ENCODE measurements around the gene SGMS2. TPM values are rescaled to one million over a fixed set of nuclear protein-coding genes. Genes with fewer than 3 reads are reported as not detected.

Gene SGMS2
- total and polyA plus RNA-seq, 10 of the 15 experiments (the other 5 are each of a cell fraction or from before 2014, with no cell fraction given), result under 0.01 to 3.2 (median 0.17) TPM; not detected in 4

DNA sequence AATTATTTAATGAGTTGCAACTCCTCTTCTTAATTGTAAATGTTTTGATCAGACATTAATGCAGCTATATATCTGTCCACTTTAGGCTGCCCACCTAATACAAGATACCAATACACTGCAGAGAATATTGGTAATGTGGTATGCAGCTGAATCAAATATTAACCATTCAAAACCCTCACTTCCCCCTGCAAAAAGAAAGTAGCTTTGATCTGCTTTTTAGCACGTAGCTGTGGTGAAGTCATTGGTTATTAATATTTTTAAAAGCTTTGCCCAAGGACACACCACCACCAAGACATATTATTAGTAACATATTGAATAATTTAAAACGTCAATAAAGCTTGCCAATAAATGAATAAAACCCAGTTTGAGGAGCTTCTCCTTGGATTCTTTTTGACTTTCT, 78.0 kb downstream of the SGMS2 start:
- ChIA-PET POLR2A (interaction anchor here (0.8 to 0.9 kb wide), 2 partner anchors 9 to 91 kb away, joined by 3 read pairs; no protein-coding TSS in a partner anchor), RAD21 (ENCODE audit: unreplicated experiment) (no interaction called here), CTCF (interaction anchor here (0.7 to 2.2 kb wide), 5 partner anchors 10 to 144 kb away, joined by 3 to 9 read pairs (median 5); no protein-coding TSS in a partner anchor), SMC1A (ENCODE audit: uncharacterized antibody, unreplicated experiment) (interaction anchor here (0.9 to 1.3 kb wide), 5 partner anchors 9 to 149 kb away, joined by 3 to 8 read pairs (median 4); no protein-coding TSS in a partner anchor)
- in situ Hi-C loops (cut with MboI) (no loop called here), intact Hi-C loops (cut with micrococcal nuclease; ENCODE audit: unreplicated experiment) (no loop called here)
- H3K79me2 ChIP-seq (ENCODE audit: control insufficient read depth, insufficient read depth, low read length), result no peaks in the 10 kb centered on the region
- WGBS (ENCODE audit: insufficient coverage, insufficient replicate concordance, low lambda C conversion rate, missing lambda C conversion rate), result 0% methylated on average over 2 of the region's 2 CpGs
- DNase-seq (ENCODE audit: low read depth, low spot score) (peak; percentile 20), FAIRE-seq (no peak), ATAC-seq (peak; percentile 62)
- H3K4me2 ChIP-seq (ENCODE audit: control insufficient read depth, insufficient read depth), result no peak overlapping the region
- H3K4me3 ChIP-seq, result no peak overlapping the region
- H4K20me1 ChIP-seq (ENCODE audit: control insufficient read depth, insufficient read depth), result no peaks in the 10 kb centered on the region
- peaks cover 2% of the 10 kb centered on the region; the same call in 2 of the 3 replicates for H3K9me3 ChIP-seq (replicated peaks; ENCODE audit: control insufficient read depth, insufficient read depth, low read length)
- no TSS peak for BruUV-seq (replicated peaks)
- H3K4me1 ChIP-seq (ENCODE audit: control insufficient read depth, insufficient read depth, low read length), result no peaks in the 10 kb centered on the region
- H3K27ac ChIP-seq (ENCODE audit: control insufficient read depth, insufficient read depth), result no peak overlapping the region
- no peaks in the 10 kb centered on the region for H3K36me3 ChIP-seq (ENCODE audit: control insufficient read depth in 2 of 2, insufficient read depth in 2 of 2, low read length in 1 of 2)
- no peaks in the 10 kb centered on the region; a peak in 1 of 4 replicates for H3K27me3 ChIP-seq (replicated peaks in 1 of 2; ENCODE audit: control insufficient read depth in 2 of 2, insufficient read depth in 2 of 2, low read length in 1 of 2)
- H3K9ac ChIP-seq (ENCODE audit: control insufficient read depth, insufficient read depth, low read length), result no peak overlapping the region
- no peak overlapping the region for H2AFZ ChIP-seq (ENCODE audit: control insufficient read depth, low read depth, low read length)
- TF ChIP-seq GATAD2B (conservative IDR thresholded peaks at IDR 0.05; ENCODE audit: low read depth) (no peak), MXI1 (IDR thresholded peaks at IDR 0.05; ENCODE audit: low read depth, low read length) (no peak), BHLHE40 (IDR thresholded peaks at IDR 0.05; ENCODE audit: borderline replicate concordance in 1 of 2, low read depth in 2 of 2, low read length in 1 of 2) (peak in 1 of 2 experiments; percentile 37; a peak in 1 of 4 replicates), JUNB (IDR thresholded peaks at IDR 0.05) (peak; percentile 45), RBBP5 (conservative IDR thresholded peaks at IDR 0.05) (no peak), RCOR1 (conservative IDR thresholded peaks at IDR 0.05; ENCODE audit: low read depth, low read length) (no peak), CBX5 (IDR thresholded peaks at IDR 0.05; ENCODE audit: low read depth) (no peak), KAT2A (conservative IDR thresholded peaks at IDR 0.05; ENCODE audit: control insufficient read depth, low read depth, low read length) (no peak), SREBF1 (IDR thresholded peaks at IDR 0.05; ENCODE audit: low read length) (no peak), ETV6 (conservative IDR thresholded peaks at IDR 0.05 in 1 of 2, IDR thresholded peaks at IDR 0.05 in 1 of 2; ENCODE audit: borderline replicate concordance in 1 of 2, low read depth in 1 of 2) (no peak), SIX5 (IDR thresholded peaks at IDR 0.05; ENCODE audit: low read depth, low read length, severe bottlenecking) (no peak), EP300 (IDR thresholded peaks at IDR 0.05; ENCODE audit: borderline replicate concordance in 1 of 2, control insufficient read depth in 1 of 2, low read depth in 2 of 2, low read length in 2 of 2) (0 out of 4 replicates have a peak, but pooled peaks of 1 of the 2 experiments have one; percentile 34), ZSCAN29 (IDR thresholded peaks at IDR 0.05) (no peak), KLF5 (IDR thresholded peaks at IDR 0.05; ENCODE audit: partially characterized antibody) (no peak), BCL11A (IDR thresholded peaks at IDR 0.05; ENCODE audit: low read depth, low read length) (0 out of 2 replicates have a peak, but pooled peaks have one; percentile 24), TCF7 (IDR thresholded peaks at IDR 0.05; ENCODE audit: borderline replicate concordance) (0 out of 2 replicates have a peak, but pooled peaks have one; percentile 24), TBL1XR1 (IDR thresholded peaks at IDR 0.05; ENCODE audit: low read depth, low read length) (no peak), ATF7 (IDR thresholded peaks at IDR 0.05; ENCODE audit: low read depth) (peak; percentile 57), RUNX3 (IDR thresholded peaks at IDR 0.05; ENCODE audit: low read length) (peak; percentile 40; the same call in 1 of the 2 replicates), IKZF1 (conservative IDR thresholded peaks at IDR 0.05) (0 out of 2 replicates have a peak, but pooled peaks have one; percentile 13)
- TF ChIP-seq, protein P1, sequence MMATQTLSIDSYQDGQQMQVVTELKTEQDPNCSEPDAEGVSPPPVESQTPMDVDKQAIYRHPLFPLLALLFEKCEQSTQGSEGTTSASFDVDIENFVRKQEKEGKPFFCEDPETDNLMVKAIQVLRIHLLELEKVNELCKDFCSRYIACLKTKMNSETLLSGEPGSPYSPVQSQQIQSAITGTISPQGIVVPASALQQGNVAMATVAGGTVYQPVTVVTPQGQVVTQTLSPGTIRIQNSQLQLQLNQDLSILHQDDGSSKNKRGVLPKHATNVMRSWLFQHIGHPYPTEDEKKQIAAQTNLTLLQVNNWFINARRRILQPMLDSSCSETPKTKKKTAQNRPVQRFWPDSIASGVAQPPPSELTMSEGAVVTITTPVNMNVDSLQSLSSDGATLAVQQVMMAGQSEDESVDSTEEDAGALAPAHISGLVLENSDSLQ (IDR thresholded peaks at IDR 0.05), result no peak
- TF ChIP-seq, protein P2, sequence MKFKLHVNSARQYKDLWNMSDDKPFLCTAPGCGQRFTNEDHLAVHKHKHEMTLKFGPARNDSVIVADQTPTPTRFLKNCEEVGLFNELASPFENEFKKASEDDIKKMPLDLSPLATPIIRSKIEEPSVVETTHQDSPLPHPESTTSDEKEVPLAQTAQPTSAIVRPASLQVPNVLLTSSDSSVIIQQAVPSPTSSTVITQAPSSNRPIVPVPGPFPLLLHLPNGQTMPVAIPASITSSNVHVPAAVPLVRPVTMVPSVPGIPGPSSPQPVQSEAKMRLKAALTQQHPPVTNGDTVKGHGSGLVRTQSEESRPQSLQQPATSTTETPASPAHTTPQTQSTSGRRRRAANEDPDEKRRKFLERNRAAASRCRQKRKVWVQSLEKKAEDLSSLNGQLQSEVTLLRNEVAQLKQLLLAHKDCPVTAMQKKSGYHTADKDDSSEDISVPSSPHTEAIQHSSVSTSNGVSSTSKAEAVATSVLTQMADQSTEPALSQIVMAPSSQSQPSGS (IDR thresholded peaks at IDR 0.05; ENCODE audit: low read length), result no peak
- TF ChIP-seq, protein P3, sequence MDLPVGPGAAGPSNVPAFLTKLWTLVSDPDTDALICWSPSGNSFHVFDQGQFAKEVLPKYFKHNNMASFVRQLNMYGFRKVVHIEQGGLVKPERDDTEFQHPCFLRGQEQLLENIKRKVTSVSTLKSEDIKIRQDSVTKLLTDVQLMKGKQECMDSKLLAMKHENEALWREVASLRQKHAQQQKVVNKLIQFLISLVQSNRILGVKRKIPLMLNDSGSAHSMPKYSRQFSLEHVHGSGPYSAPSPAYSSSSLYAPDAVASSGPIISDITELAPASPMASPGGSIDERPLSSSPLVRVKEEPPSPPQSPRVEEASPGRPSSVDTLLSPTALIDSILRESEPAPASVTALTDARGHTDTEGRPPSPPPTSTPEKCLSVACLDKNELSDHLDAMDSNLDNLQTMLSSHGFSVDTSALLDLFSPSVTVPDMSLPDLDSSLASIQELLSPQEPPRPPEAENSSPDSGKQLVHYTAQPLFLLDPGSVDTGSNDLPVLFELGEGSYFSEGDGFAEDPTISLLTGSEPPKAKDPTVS (IDR thresholded peaks at IDR 0.05; ENCODE audit: low read depth, low read length), result no peak
